HCT116 (cell line): ENCODE results near the gene IL5. TPM values are rescaled to one million over a fixed set of nuclear protein-coding genes. Genes with fewer than 3 reads are reported as not detected.

ENCODE experiments used
- ATAC-seq: fragments of 200-7000 bp; cut with Tn5 transposase; 2 replicates; pipeline ENCODE4 v1.9.1; 2020; ENCODE audit warnings: mild to moderate bottlenecking, moderate library complexity
- Bru-seq: library from RNA; stranded (reverse); fragments of 400-500 nt; gene quantifications from one replicate; lab custom pipeline; 2021; lab: Mats Ljungman, UMichigan
- BruChase-seq, 2 experiments: library from RNA; stranded (reverse); fragments of 400-500 nt; gene quantifications; one replicate each; lab custom pipeline; 2021; lab: Mats Ljungman, UMichigan
- BruUV-seq: library from RNA; stranded (reverse); fragments of 400-500 nt; replicated peaks from 2 replicates; lab custom pipeline; 2021; lab: Mats Ljungman, UMichigan
- CTCF ChIA-PET: fragments of 300-600 bp; sonication (Branson Sonifier 250); formaldehyde crosslinking; loops from one replicate; lab custom pipeline; 2021; ENCODE audit warnings: antibody characterized with exemption; lab: Charles Lee
- POLR2A ChIA-PET: fragments of 300-600, 350-600 bp; sonication (Branson Sonifier 250); formaldehyde crosslinking; loops from one replicate; lab custom pipeline; 2021; ENCODE audit warnings: antibody characterized with exemption; lab: Charles Lee
- RAD21 ChIA-PET, 2 experiments: fragments of 300-600 bp; sonication (Branson Sonifier 250); formaldehyde crosslinking; loops; one replicate each; lab custom pipeline; 2023; ENCODE audit warnings: low total read pairs in 2 of 2; ENCODE audit not compliant: uncharacterized antibody in 2 of 2, unreplicated experiment in 2 of 2, low non-redundant PET in 1 of 2; lab: Charles Lee
- DNase-seq: peaks from one replicate; pipeline ENCODE4 v3.0.0-alpha.2; 2010; ENCODE audit warnings: low read depth, low spot score
- H2AFZ ChIP-seq: fragments of 200-600 bp; shearing (Covaris generic), sonication (generic); 2 replicates; pipeline ENCODE4 v1.6.1; 2017; ENCODE audit warnings: low read depth, mixed run types, mixed read lengths, antibody characterized with exemption, low read length; ENCODE audit not compliant: poor library complexity, severe bottlenecking
- H3K27ac ChIP-seq: 2 replicates; pipeline ENCODE4 v1.5.1; 2012; ENCODE audit warnings: low read depth, low read length
- H3K27me3 ChIP-seq: fragments of 200-600 bp; sonication (generic); 2 replicates; pipeline ENCODE4 v1.6.1; 2016; ENCODE audit warnings: mixed run types, low read length, mixed read lengths; ENCODE audit not compliant: insufficient read depth
- H3K36me3 ChIP-seq, 2 experiments: fragments of 200-500 bp in 1 of 2; fragments of 200-600 bp in 1 of 2; sonication (Bioruptor generic) in 1 of 2; sonication (generic) in 1 of 2; 2 replicates each; pipeline versions ENCODE4 v1.5.1 to v1.6.1; 2014 to 2016; ENCODE audit warnings: low read length in 2 of 2, inconsistent platforms in 1 of 2, mixed read lengths in 1 of 2, mixed run types in 1 of 2; ENCODE audit not compliant: insufficient read depth in 2 of 2, control insufficient read depth in 1 of 2
- H3K4me1 ChIP-seq, 2 experiments: fragments of 200-600 bp in 1 of 2; sonication (generic) in 1 of 2; 2 replicates each; pipeline versions ENCODE4 v1.5.1 to v1.6.1; 2012 to 2017; ENCODE audit warnings: low read length in 2 of 2, inconsistent platforms in 1 of 2, mild to moderate bottlenecking in 1 of 2, mixed read lengths in 1 of 2, mixed run types in 1 of 2, moderate library complexity in 1 of 2; ENCODE audit not compliant: insufficient read depth in 2 of 2, control insufficient read depth in 1 of 2
- H3K4me2 ChIP-seq: fragments of 200-600 bp; sonication (generic); 2 replicates; pipeline ENCODE4 v1.6.1; 2017; ENCODE audit warnings: mixed run types, low read length, mixed read lengths
- H3K4me3 ChIP-seq, 2 experiments: fragments of 200-600 bp in 1 of 2; sonication (generic) in 1 of 2; replicated peaks in 1 of 2; 2 replicates each; pipeline ENCODE4 v1.5.1; 2011 to 2016; ENCODE audit warnings: low read length in 2 of 2, control low read depth in 1 of 2, low read depth in 1 of 2, mild to moderate bottlenecking in 1 of 2, mixed read lengths in 1 of 2, mixed run types in 1 of 2
- H3K79me2 ChIP-seq: fragments of 200-600 bp; sonication (generic); 2 replicates; pipeline ENCODE4 v1.6.1; 2017; ENCODE audit warnings: mild to moderate bottlenecking, mixed run types, low read length, moderate library complexity, mixed read lengths; ENCODE audit not compliant: insufficient read depth
- H3K9ac ChIP-seq: fragments of 200-600 bp; sonication (generic); 2 replicates; pipeline ENCODE4 v1.6.1; 2016; ENCODE audit warnings: low read length, mixed read lengths
- H3K9me2 ChIP-seq: fragments of 200-600 bp; sonication (generic), shearing (Covaris generic); 2 replicates; pipeline ENCODE4 v1.6.1; 2017; ENCODE audit warnings: mixed run types, mild to moderate bottlenecking, moderate library complexity; ENCODE audit not compliant: insufficient read depth
- H3K9me3 ChIP-seq, 2 experiments: fragments of 200-500 bp in 1 of 2; fragments of 200-600 bp in 1 of 2; sonication (Bioruptor generic) in 1 of 2; sonication (generic) in 1 of 2; 2 replicates each; pipeline ENCODE4 v1.6.1; 2014 to 2017; ENCODE audit warnings: low read length in 2 of 2, mixed read lengths in 2 of 2, inconsistent platforms in 1 of 2, low read depth in 1 of 2, mild to moderate bottlenecking in 1 of 2, mixed run types in 1 of 2, moderate library complexity in 1 of 2; ENCODE audit not compliant: control insufficient read depth in 1 of 2, insufficient read depth in 1 of 2
- H4K20me1 ChIP-seq: fragments of 200-600 bp; sonication (generic), shearing (Covaris generic); 2 replicates; pipeline ENCODE4 v1.6.1; 2017; ENCODE audit warnings: mixed run types, mild to moderate bottlenecking, moderate library complexity; ENCODE audit not compliant: insufficient read depth
- ATF3 ChIP-seq: IDR thresholded peaks from 2 replicates; pipeline ENCODE4 v1.6.1; 2012
- CBX3 ChIP-seq: IDR thresholded peaks from 2 replicates; pipeline ENCODE4 v1.6.1; 2012; ENCODE audit warnings: low read depth
- CEBPB ChIP-seq: IDR thresholded peaks from 2 replicates; pipeline ENCODE4 v1.6.1; 2012; ENCODE audit warnings: low read depth
- CTCF ChIP-seq, 3 experiments: fragments of 200-600 bp in 1 of 3; sonication (generic) in 1 of 3; IDR thresholded peaks in 2 of 3; conservative IDR thresholded peaks in 1 of 3; 2 replicates each; pipeline ENCODE4 v1.5.1; 2012 to 2017; ENCODE audit warnings: low read depth in 2 of 3, low read length in 2 of 3, antibody characterized with exemption in 1 of 3, borderline replicate concordance in 1 of 3, control low read depth in 1 of 3, mild to moderate bottlenecking in 1 of 3, mixed read lengths in 1 of 3, mixed run types in 1 of 3, moderate library complexity in 1 of 3; ENCODE audit not compliant: insufficient read depth in 1 of 3
- EGR1 ChIP-seq: IDR thresholded peaks from 2 replicates; pipeline ENCODE4 v1.6.1; 2012; ENCODE audit warnings: low read depth
- ELF1 ChIP-seq: IDR thresholded peaks from 2 replicates; pipeline ENCODE4 v1.6.1; 2012; ENCODE audit warnings: low read depth, borderline replicate concordance
- EZH2 ChIP-seq: fragments of 200-600 bp; sonication (generic); IDR thresholded peaks from 2 replicates; pipeline ENCODE4 v1.6.1; 2017; ENCODE audit warnings: antibody characterized with exemption, mixed run types
- EZH2phosphoT487 ChIP-seq: fragments of 200-600 bp; IDR thresholded peaks from 2 replicates; pipeline ENCODE4 v1.6.1; 2018; ENCODE audit warnings: antibody characterized with exemption, borderline replicate concordance
- FOSL1 ChIP-seq: IDR thresholded peaks from 2 replicates; pipeline ENCODE4 v1.6.1; 2012; ENCODE audit warnings: low read depth
- JUND ChIP-seq: IDR thresholded peaks from 2 replicates; pipeline ENCODE4 v1.6.1; 2012
- MAX ChIP-seq: IDR thresholded peaks from 2 replicates; pipeline ENCODE4 v1.6.1; 2012
- SIN3A ChIP-seq: IDR thresholded peaks from 2 replicates; pipeline ENCODE4 v1.6.1; 2012; ENCODE audit warnings: low read depth
- SP1 ChIP-seq: IDR thresholded peaks from 2 replicates; pipeline ENCODE4 v1.6.1; 2012; ENCODE audit warnings: low read depth
- SRF ChIP-seq: IDR thresholded peaks from 2 replicates; pipeline ENCODE4 v1.6.1; 2012; ENCODE audit warnings: low read depth
- TCF7L2 ChIP-seq: IDR thresholded peaks from 2 replicates; pipeline ENCODE4 v1.7.0; 2011; ENCODE audit warnings: borderline replicate concordance, inconsistent platforms; ENCODE audit not compliant: insufficient read depth, insufficient read length; ENCODE audit errors: extremely low read depth
- ZBTB33 ChIP-seq: IDR thresholded peaks from 2 replicates; pipeline ENCODE4 v1.6.1; 2011; ENCODE audit warnings: mild to moderate bottlenecking, low read length, moderate library complexity; ENCODE audit not compliant: insufficient replicate concordance; ENCODE audit errors: extremely low read depth
- intact Hi-C: fragments of 100-400 bp; cut with micrococcal nuclease; formaldehyde crosslinking; loops from 2 replicates; pipeline ENCODE4 v1.10.0; 2022
- long read RNA-seq: library from polyadenylated mRNA; unstranded; transcript quantifications from one replicate; pipeline ENCODE4 v2.0.0, GENCODE V29; 2021; ENCODE audit not compliant: unreplicated experiment
- polyA plus RNA-seq: library from polyadenylated mRNA; unstranded; fragments of >200 nt; gene quantifications from 2 replicates; pipeline ENCODE4 v1.2.1, GENCODE V29; 2012; ENCODE audit warnings: missing spikeins
- total RNA-seq: library from RNA; stranded (reverse); gene quantifications from one replicate; pipeline ENCODE4 v1.2.1, GENCODE V29; 2021; ENCODE audit not compliant: unreplicated experiment

Gene IL5
- total RNA-seq (not detected), Bru-seq, nascent RNA (not detected), BruChase-seq, experiment 1, labeled RNA remaining after a 6-hour chase (not detected), BruChase-seq, experiment 2, labeled RNA remaining after a 2-hour chase (not detected)
- not detected in 2 replicates for polyA plus RNA-seq
- long read RNA-seq, result 0 reads

- Histone ChIP-seq H3K36me3 (no peaks in the 10 kb centered on the region), H3K27ac (no peak within 1 kb of the TSS), H3K4me1 (no peaks in the 10 kb centered on the region), H3K9me2 (no peaks in the 10 kb centered on the region), H3K9ac (no peak within 1 kb of the TSS), H3K4me3 (no peak within 1 kb of the TSS), H3K9me3 (no peaks in the 10 kb centered on the region), H3K4me2 (no peak within 1 kb of the TSS), H2AFZ (no peak within 1 kb of the TSS), H4K20me1 (no peaks in the 10 kb centered on the region), H3K27me3 (no peaks in the 10 kb centered on the region), H3K79me2 (no peaks in the 10 kb centered on the region)
- intact Hi-C loops, result no loop called here
- RAD21 ChIA-PET, result no interaction called here
- TF ChIP-seq CEBPB, result no peak
- POLR2A ChIA-PET, result no interaction called here
- CTCF ChIA-PET, result interaction anchor here (1.2 kb wide), 1 partner anchor 17 kb away, joined by 3 read pairs; no protein-coding TSS in a partner anchor
- ATAC-seq (no peak), DNase-seq (no peak)
- BruUV-seq, result no TSS peak
Measured at GRCh38 chr5:132543472-132544201, at the start of gene IL5. IL5 (minus strand) TSS chr5:132543522; CDS start chr5:132543478, 44 bp downstream.

GRCh38 chr5:132592521-132592920, 49.2 kb upstream of the IL5 start:
- Histone ChIP-seq H3K27me3 (no peaks in the 10 kb centered on the region), H3K36me3 (peaks cover 35 to 45% of the 10 kb centered on the region in 2 experiments), H3K9me3 (no peaks in the 10 kb centered on the region), H3K9me2 (no peaks in the 10 kb centered on the region), H4K20me1 (no peaks in the 10 kb centered on the region), H3K79me2 (no peaks in the 10 kb centered on the region), H3K4me2 (no peak overlapping the region), H2AFZ (no peak overlapping the region), H3K4me1 (no peaks in the 10 kb centered on the region), H3K27ac (no peak overlapping the region), H3K9ac (no peak overlapping the region), H3K4me3 (no peak overlapping the region)
- ChIA-PET CTCF (no interaction called here), RAD21 (no interaction called here), POLR2A (no interaction called here)
- ATAC-seq (no peak), DNase-seq (no peak)
- no TSS peak for BruUV-seq
- intact Hi-C loops, result no loop called here
- no peak for TF ChIP-seq CBX3
- no peak for TF ChIP-seq EZH2phosphoT487
- TF ChIP-seq ELF1, result no peak
- TF ChIP-seq EZH2, result no peak
- TF ChIP-seq EGR1, result no peak
- no peak for TF ChIP-seq ATF3
- TF ChIP-seq FOSL1, result no peak
- TF ChIP-seq SP1, result no peak
- TF ChIP-seq MAX, result no peak
- TF ChIP-seq SIN3A, result no peak
- no peak for TF ChIP-seq JUND
- TF ChIP-seq TCF7L2, result no peak
- no peak for TF ChIP-seq SRF
- no peak for TF ChIP-seq CTCF (IDR thresholded peaks at IDR 0.05 in 2 of 3, conservative IDR thresholded peaks at IDR 0.05 in 1 of 3; ENCODE audit: borderline replicate concordance in 1 of 3, insufficient read depth in 1 of 3, low read depth in 2 of 3, low read length in 2 of 3)
- TF ChIP-seq ZBTB33, result no peak
